ENCODE results near the gene TMPRSS7. TPM values are rescaled to one million over a fixed set of nuclear protein-coding genes. Genes with fewer than 3 reads are reported as not detected.

The TMPRSS7 gene
- total and polyA plus RNA-seq, 2 of the 8 experiments (the other 6 are each of a cell fraction or from before 2014, with no cell fraction given): not detected

- ChIA-PET POLR2A (ENCODE audit: partially characterized antibody) (interaction anchor here (1.4 kb wide), 1 partner anchor 15 kb away, joined by 3 read pairs; no protein-coding TSS in a partner anchor), CTCF (ENCODE audit: partially characterized antibody) (interaction anchor here (1.3 to 1.4 kb wide), 2 partner anchors 31 to 65 kb away, joined by 4 read pairs; no protein-coding TSS in a partner anchor)
- Histone ChIP-seq H4K5ac (ENCODE audit: insufficient read length, low read depth, low read length) (no peak overlapping the region), H3K23me2 (ENCODE audit: low read depth, low read length) (no peaks in the 10 kb centered on the region), H2BK120ac (replicated peaks; ENCODE audit: low read depth, low read length) (no peak overlapping the region), H3K4me2 (ENCODE audit: insufficient read depth in 1 of 2, low read depth in 2 of 2, low read length in 2 of 2) (no peak overlapping the region), H3K36me3 (ENCODE audit: control insufficient read depth in 2 of 4, insufficient read depth in 4 of 4, low read length in 3 of 4) (no peaks in the 10 kb centered on the region), H3K14ac (ENCODE audit: insufficient read length) (no peak overlapping the region), H2AK5ac (ENCODE audit: low read depth, low read length) (no peak overlapping the region), H3K4ac (replicated peaks; ENCODE audit: insufficient read length, low read depth, low read length) (no peak overlapping the region), H4K8ac (ENCODE audit: extremely low read depth, insufficient read depth, low read length) (no peak overlapping the region), H2BK20ac (ENCODE audit: low read length) (no peak overlapping the region), H2BK12ac (ENCODE audit: low read depth, low read length) (no peak overlapping the region), H2AFZ (ENCODE audit: low read length) (0 out of 2 replicates have a peak overlapping the region, but pooled peaks have one; percentile 39), H3K18ac (ENCODE audit: extremely low read depth, low read length) (no peak overlapping the region), H3K9ac (replicated peaks in 1 of 4; ENCODE audit: extremely low read depth in 1 of 4, low read depth in 3 of 4, low read length in 3 of 4) (no peak overlapping the region), H3K27me3 (replicated peaks in 1 of 4; ENCODE audit: control insufficient read depth in 3 of 4, extremely low read depth in 1 of 4, insufficient read depth in 3 of 4, low read length in 3 of 4) (no peaks in the 10 kb centered on the region), H4K20me1 (replicated peaks in 1 of 2; ENCODE audit: control insufficient read depth in 1 of 2, insufficient read depth in 2 of 2, low read length in 2 of 2) (no peaks in the 10 kb centered on the region), H3K27ac (ENCODE audit: low read depth, low read length) (no peak overlapping the region), H4K91ac (replicated peaks; ENCODE audit: insufficient read length, low read length) (no peak overlapping the region), H3K4me3 (ENCODE audit: extremely low read depth in 1 of 4, insufficient read depth in 2 of 4, low read depth in 3 of 4, low read length in 4 of 4) (no peak overlapping the region), H3K23ac (ENCODE audit: insufficient read length) (no peak overlapping the region), H3K79me1 (ENCODE audit: low read depth, low read length) (no peaks in the 10 kb centered on the region), H3K56ac (replicated peaks; ENCODE audit: insufficient read length, low read depth, low read length) (no peak overlapping the region), H3K4me1 (replicated peaks in 1 of 4; ENCODE audit: control insufficient read depth in 3 of 4, insufficient read depth in 4 of 4, low read length in 3 of 4) (peaks cover 0 to 2% (median 0%) of the 10 kb centered on the region in 4 experiments; a peak in 1 of 7 replicates), H3K9me3 (ENCODE audit: insufficient read depth in 2 of 2, low read depth in 1 of 2, low read length in 1 of 2) (no peaks in the 10 kb centered on the region), H2BK15ac (ENCODE audit: low read length) (no peak overlapping the region), H3K79me2 (ENCODE audit: control insufficient read depth in 1 of 2, insufficient read depth in 2 of 2, low read length in 2 of 2) (no peaks in the 10 kb centered on the region), H2BK5ac (ENCODE audit: low read depth, low read length) (no peak overlapping the region)
- FAIRE-seq: no peak
- no peak for DNase-seq (ENCODE audit: low read depth in 1 of 2, low spot score in 2 of 2)
- WGBS, 2 experiments (ENCODE audit: extremely low coverage in 1 of 2, insufficient coverage in 1 of 2, insufficient read length in 1 of 2, insufficient replicate concordance in 2 of 2, low coverage in 1 of 2, low lambda C conversion rate in 2 of 2, missing lambda C conversion rate in 1 of 2): 85% methylated on average over 10 of the region's 10 CpGs; no CpG with 5 or more reads in 1 of the 2 experiments
- no peak for TF ChIP-seq SP1 (IDR thresholded peaks at IDR 0.05; ENCODE audit: low read depth, low read length)
- no peak for TF ChIP-seq FOSL1 (IDR thresholded peaks at IDR 0.05; ENCODE audit: insufficient read depth, low read depth, low read length)
- no peak for TF ChIP-seq RFX5 (IDR thresholded peaks at IDR 0.05; ENCODE audit: borderline replicate concordance, low read depth, low read length)
- TF ChIP-seq POLR2A (IDR thresholded peaks at IDR 0.05; ENCODE audit: control extremely low read depth in 1 of 2, low read depth in 2 of 2, low read length in 2 of 2): no peak
- no peak for TF ChIP-seq POU5F1 (IDR thresholded peaks at IDR 0.05; ENCODE audit: low read depth, low read length)
- TF ChIP-seq HDAC6 (IDR thresholded peaks at IDR 0.05; ENCODE audit: low read depth, low read length): no peak
- TF ChIP-seq USF2 (IDR thresholded peaks at IDR 0.05; ENCODE audit: low read length): no peak
- no peak for TF ChIP-seq POLR2AphosphoS5 (IDR thresholded peaks at IDR 0.05; ENCODE audit: low read depth, low read length)
- TF ChIP-seq SAP30 (IDR thresholded peaks at IDR 0.05; ENCODE audit: insufficient read depth, insufficient replicate concordance, low read length): no peak
- no peak for TF ChIP-seq CREB1 (IDR thresholded peaks at IDR 0.05)
Measured at GRCh38 chr3:112078125-112079083, 43.9 kb downstream of the TMPRSS7 start.
